ENCODE data around the gene IRAK3.

Gene IRAK3

GRCh38 chr12:66240096-66240820, 51.2 kb downstream of the IRAK3 start:
- Mint-ChIP-seq H3K9me3 (no peaks in the 10 kb centered on the region), H3K4me3 (no peak overlapping the region), H3K36me3 (ENCODE audit: low read depth) (peaks cover 27% of the 10 kb centered on the region), H3K27me3 (no peaks in the 10 kb centered on the region), H3K4me1 (ENCODE audit: low read depth) (peaks cover 71% of the 10 kb centered on the region), H3K27ac (peak overlapping the region; percentile 73)
- intact Hi-C loops (cut with micrococcal nuclease): no loop called here

- peaks cover 71% of the 10 kb centered on the region for H3K4me1 Mint-ChIP-seq (ENCODE audit: low read depth)
- peak overlapping the region; percentile 51 for H3K4me3 Mint-ChIP-seq
- H3K27me3 Mint-ChIP-seq: no peaks in the 10 kb centered on the region
- H3K27ac Mint-ChIP-seq: peak overlapping the region; percentile 84
- H3K9me3 Mint-ChIP-seq: no peaks in the 10 kb centered on the region
- intact Hi-C loops (cut with micrococcal nuclease): no loop called here
- peaks cover 38% of the 10 kb centered on the region for H3K36me3 Mint-ChIP-seq (ENCODE audit: low read depth)
These were observed 52.3 kb downstream of the IRAK3 start for GRCh38 chr12:66241061-66242043.

GRCh38 chr12:66242311-66242710, 53.3 kb downstream of the IRAK3 start:
- Mint-ChIP-seq H3K27ac (peak overlapping the region; percentile 84), H3K4me3 (no peak overlapping the region), H3K27me3 (no peaks in the 10 kb centered on the region), H3K9me3 (no peaks in the 10 kb centered on the region), H3K4me1 (ENCODE audit: low read depth) (peaks cover 70% of the 10 kb centered on the region), H3K36me3 (ENCODE audit: low read depth) (peaks cover 48% of the 10 kb centered on the region)
- intact Hi-C loops (cut with micrococcal nuclease): no loop called here

- no peak overlapping the region for H3K4me3 Mint-ChIP-seq
- H3K4me1 Mint-ChIP-seq (ENCODE audit: low read depth): peaks cover 63% of the 10 kb centered on the region
- H3K27ac Mint-ChIP-seq: no peak overlapping the region
- intact Hi-C loops (cut with micrococcal nuclease): no loop called here
- H3K27me3 Mint-ChIP-seq: no peaks in the 10 kb centered on the region
- peaks cover 62% of the 10 kb centered on the region for H3K36me3 Mint-ChIP-seq (ENCODE audit: low read depth)
- H3K9me3 Mint-ChIP-seq: no peaks in the 10 kb centered on the region
These were observed 54.9 kb downstream of the IRAK3 start for GRCh38 chr12:66243911-66244310.

- intact Hi-C loops (cut with micrococcal nuclease): no loop called here
- Mint-ChIP-seq H3K27ac (no peak overlapping the region), H3K9me3 (no peaks in the 10 kb centered on the region), H3K4me3 (no peak overlapping the region), H3K4me1 (ENCODE audit: low read depth) (peaks cover 58% of the 10 kb centered on the region), H3K36me3 (ENCODE audit: low read depth) (peaks cover 68% of the 10 kb centered on the region), H3K27me3 (no peaks in the 10 kb centered on the region)
These were observed 55.4 kb downstream of the IRAK3 start for GRCh38 chr12:66244446-66244845.

GRCh38 chr12:66247741-66248140, 58.7 kb downstream of the IRAK3 start:
- peaks cover 88% of the 10 kb centered on the region for H3K36me3 Mint-ChIP-seq (ENCODE audit: low read depth)
- no peaks in the 10 kb centered on the region for H3K27me3 Mint-ChIP-seq
- intact Hi-C loops (cut with micrococcal nuclease): no loop called here
- no peak overlapping the region for H3K4me3 Mint-ChIP-seq
- H3K4me1 Mint-ChIP-seq (ENCODE audit: low read depth): peaks cover 25% of the 10 kb centered on the region
- H3K9me3 Mint-ChIP-seq: no peaks in the 10 kb centered on the region
- H3K27ac Mint-ChIP-seq: no peak overlapping the region

- H3K9me3 Mint-ChIP-seq: no peaks in the 10 kb centered on the region
- H3K27me3 Mint-ChIP-seq: no peaks in the 10 kb centered on the region
- H3K36me3 Mint-ChIP-seq (ENCODE audit: low read depth): peaks cover 67% of the 10 kb centered on the region
- no peak overlapping the region for H3K4me3 Mint-ChIP-seq
- intact Hi-C loops (cut with micrococcal nuclease): no loop called here
- peaks cover 21% of the 10 kb centered on the region for H3K4me1 Mint-ChIP-seq (ENCODE audit: low read depth)
- H3K27ac Mint-ChIP-seq: no peak overlapping the region
These were observed 62.0 kb downstream of the IRAK3 start for GRCh38 chr12:66251049-66251448.

GRCh38 chr12:66252771-66253170, 63.8 kb downstream of the IRAK3 start:
- Mint-ChIP-seq H3K4me1 (ENCODE audit: low read depth) (peaks cover 9% of the 10 kb centered on the region), H3K27me3 (no peaks in the 10 kb centered on the region), H3K36me3 (ENCODE audit: low read depth) (peaks cover 51% of the 10 kb centered on the region), H3K4me3 (no peak overlapping the region), H3K27ac (no peak overlapping the region), H3K9me3 (no peaks in the 10 kb centered on the region)
- intact Hi-C loops (cut with micrococcal nuclease): no loop called here

- intact Hi-C loops (cut with micrococcal nuclease): no loop called here
- no peak overlapping the region for H3K27ac Mint-ChIP-seq
- no peak overlapping the region for H3K4me3 Mint-ChIP-seq
- peaks cover 13% of the 10 kb centered on the region for H3K4me1 Mint-ChIP-seq (ENCODE audit: low read depth)
- H3K27me3 Mint-ChIP-seq: no peaks in the 10 kb centered on the region
- H3K9me3 Mint-ChIP-seq: no peaks in the 10 kb centered on the region
- peaks cover 21% of the 10 kb centered on the region for H3K36me3 Mint-ChIP-seq (ENCODE audit: low read depth)
These were observed 66.7 kb downstream of the IRAK3 start for GRCh38 chr12:66255737-66256136.

- Mint-ChIP-seq H3K27ac (no peak overlapping the region), H3K4me3 (no peak overlapping the region), H3K36me3 (ENCODE audit: low read depth) (no peaks in the 10 kb centered on the region), H3K4me1 (ENCODE audit: low read depth) (peaks cover 13% of the 10 kb centered on the region), H3K27me3 (no peaks in the 10 kb centered on the region), H3K9me3 (no peaks in the 10 kb centered on the region)
- intact Hi-C loops (cut with micrococcal nuclease): no loop called here
These were observed 69.0 kb downstream of the IRAK3 start for GRCh38 chr12:66258011-66258410.

GRCh38 chr12:66262737-66263136, 73.7 kb downstream of the IRAK3 start:
- H3K9me3 Mint-ChIP-seq: no peaks in the 10 kb centered on the region
- no peak overlapping the region for H3K4me3 Mint-ChIP-seq
- no peak overlapping the region for H3K27ac Mint-ChIP-seq
- H3K36me3 Mint-ChIP-seq (ENCODE audit: low read depth): no peaks in the 10 kb centered on the region
- H3K4me1 Mint-ChIP-seq (ENCODE audit: low read depth): peaks cover 7% of the 10 kb centered on the region
- H3K27me3 Mint-ChIP-seq: no peaks in the 10 kb centered on the region
- intact Hi-C loops (cut with micrococcal nuclease): no loop called here

GRCh38 chr12:66268562-66268961, 79.5 kb downstream of the IRAK3 start:
- Mint-ChIP-seq H3K27me3 (no peaks in the 10 kb centered on the region), H3K4me3 (no peak overlapping the region), H3K9me3 (no peaks in the 10 kb centered on the region), H3K4me1 (ENCODE audit: low read depth) (no peaks in the 10 kb centered on the region), H3K27ac (no peak overlapping the region), H3K36me3 (ENCODE audit: low read depth) (no peaks in the 10 kb centered on the region)
- intact Hi-C loops (cut with micrococcal nuclease): loop anchor here (2.0 to 5.0 kb wide), 2 partner anchors 32 to 34 kb away; partner anchors contain the start of gene HELB

- Mint-ChIP-seq H3K27me3 (no peaks in the 10 kb centered on the region), H3K27ac (no peak overlapping the region), H3K4me3 (no peak overlapping the region), H3K36me3 (ENCODE audit: low read depth) (no peaks in the 10 kb centered on the region), H3K9me3 (no peaks in the 10 kb centered on the region), H3K4me1 (ENCODE audit: low read depth) (no peaks in the 10 kb centered on the region)
- intact Hi-C loops (cut with micrococcal nuclease): loop anchor here (2.0 to 5.0 kb wide), 2 partner anchors 32 to 33 kb away; partner anchors contain the start of gene HELB
These were observed 80.1 kb downstream of the IRAK3 start for GRCh38 chr12:66269142-66269541.

- Mint-ChIP-seq H3K27me3 (no peaks in the 10 kb centered on the region), H3K9me3 (no peaks in the 10 kb centered on the region), H3K4me1 (ENCODE audit: low read depth) (no peaks in the 10 kb centered on the region), H3K36me3 (ENCODE audit: low read depth) (no peaks in the 10 kb centered on the region), H3K27ac (no peak overlapping the region), H3K4me3 (no peak overlapping the region)
- intact Hi-C loops (cut with micrococcal nuclease): loop anchor here (2.0 to 10.0 kb wide), 4 partner anchors 32 to 425 kb away; partner anchors contain the start of gene HELB
These were observed 80.9 kb downstream of the IRAK3 start for GRCh38 chr12:66269757-66270383.
